ENCODE results near the gene IL15RA. TPM values are rescaled to one million over a fixed set of nuclear protein-coding genes. Genes with fewer than 3 reads are reported as not detected.

IL15RA gene
- total and polyA plus RNA-seq, 10 of the 15 experiments (the other 5 are each of a cell fraction or from before 2014, with no cell fraction given), result 2.0 to 14.8 (median 12.1) TPM

GRCh38 chr10:5976512-5977470, 552 bp downstream of the IL15RA start:
- H3K27me3 ChIP-seq (replicated peaks in 1 of 2; ENCODE audit: control insufficient read depth in 2 of 2, insufficient read depth in 2 of 2, low read length in 1 of 2), result no peaks in the 10 kb centered on the region
- CTCF ChIA-PET, result interaction anchor here (0.6 to 4.5 kb wide), 18 partner anchors 9 to 290 kb away, joined by 3 to 25 read pairs (median 4); partner anchors contain the start of genes ANKRD16, FBH1 and PFKFB3
- FAIRE-seq (no peak), DNase-seq (ENCODE audit: low read depth, low spot score) (no peak), ATAC-seq (peak; percentile 30)
- peak overlapping the region; percentile 95 for H3K4me3 ChIP-seq
- H4K20me1 ChIP-seq (ENCODE audit: control insufficient read depth, insufficient read depth), result no peaks in the 10 kb centered on the region
- no TSS peak for BruUV-seq (replicated peaks)
- H3K4me1 ChIP-seq (ENCODE audit: control insufficient read depth, insufficient read depth, low read length), result peaks cover 12% of the 10 kb centered on the region
- H3K36me3 ChIP-seq (ENCODE audit: control insufficient read depth in 2 of 2, insufficient read depth in 2 of 2, low read length in 1 of 2), result no peaks in the 10 kb centered on the region
- peak overlapping the region; percentile 88 for H3K27ac ChIP-seq (ENCODE audit: control insufficient read depth, insufficient read depth)
- intact Hi-C loops (cut with micrococcal nuclease; ENCODE audit: unreplicated experiment), result loop anchor here (2.0 to 5.0 kb wide), 6 partner anchors 74 to 289 kb away; partner anchors contain the start of genes FBH1, GDI2 and RBM17
- H2AFZ ChIP-seq (ENCODE audit: control insufficient read depth, low read depth, low read length), result peak overlapping the region; percentile 92
- POLR2A ChIA-PET, result interaction anchor here (0.6 to 5.2 kb wide), 18 partner anchors 8 to 371 kb away, joined by 3 to 29 read pairs (median 4); partner anchors contain the start of genes ANKRD16 and FBH1
- RAD21 ChIA-PET (ENCODE audit: unreplicated experiment), result interaction anchor here (0.8 to 3.3 kb wide), 24 partner anchors 11 to 425 kb away, joined by 3 to 29 read pairs (median 4); partner anchors contain the start of genes ANKRD16, FBH1 and GDI2
- in situ Hi-C loops (cut with MboI), result no loop called here
- SMC1A ChIA-PET (ENCODE audit: uncharacterized antibody, unreplicated experiment), result interaction anchor here (0.6 to 3.2 kb wide), 26 partner anchors 11 to 1027 kb away, joined by 3 to 17 read pairs (median 4); partner anchors contain the start of genes ANKRD16 and FBH1
- H3K9ac ChIP-seq (ENCODE audit: control insufficient read depth, insufficient read depth, low read length), result peak overlapping the region; percentile 87
- peaks cover 50% of the 10 kb centered on the region for H3K79me2 ChIP-seq (ENCODE audit: control insufficient read depth, insufficient read depth, low read length)
- under 1% methylated on average over 61 of the region's 82 CpGs for WGBS (ENCODE audit: insufficient coverage, insufficient replicate concordance, low lambda C conversion rate, missing lambda C conversion rate)
- H3K4me2 ChIP-seq (ENCODE audit: control insufficient read depth, insufficient read depth), result peak overlapping the region; percentile 46
- H3K9me3 ChIP-seq (replicated peaks; ENCODE audit: control insufficient read depth, insufficient read depth, low read length), result no peaks in the 10 kb centered on the region
- TF ChIP-seq LARP7 (IDR thresholded peaks at IDR 0.05), result peak; percentile 88
- TF ChIP-seq, protein P1, sequence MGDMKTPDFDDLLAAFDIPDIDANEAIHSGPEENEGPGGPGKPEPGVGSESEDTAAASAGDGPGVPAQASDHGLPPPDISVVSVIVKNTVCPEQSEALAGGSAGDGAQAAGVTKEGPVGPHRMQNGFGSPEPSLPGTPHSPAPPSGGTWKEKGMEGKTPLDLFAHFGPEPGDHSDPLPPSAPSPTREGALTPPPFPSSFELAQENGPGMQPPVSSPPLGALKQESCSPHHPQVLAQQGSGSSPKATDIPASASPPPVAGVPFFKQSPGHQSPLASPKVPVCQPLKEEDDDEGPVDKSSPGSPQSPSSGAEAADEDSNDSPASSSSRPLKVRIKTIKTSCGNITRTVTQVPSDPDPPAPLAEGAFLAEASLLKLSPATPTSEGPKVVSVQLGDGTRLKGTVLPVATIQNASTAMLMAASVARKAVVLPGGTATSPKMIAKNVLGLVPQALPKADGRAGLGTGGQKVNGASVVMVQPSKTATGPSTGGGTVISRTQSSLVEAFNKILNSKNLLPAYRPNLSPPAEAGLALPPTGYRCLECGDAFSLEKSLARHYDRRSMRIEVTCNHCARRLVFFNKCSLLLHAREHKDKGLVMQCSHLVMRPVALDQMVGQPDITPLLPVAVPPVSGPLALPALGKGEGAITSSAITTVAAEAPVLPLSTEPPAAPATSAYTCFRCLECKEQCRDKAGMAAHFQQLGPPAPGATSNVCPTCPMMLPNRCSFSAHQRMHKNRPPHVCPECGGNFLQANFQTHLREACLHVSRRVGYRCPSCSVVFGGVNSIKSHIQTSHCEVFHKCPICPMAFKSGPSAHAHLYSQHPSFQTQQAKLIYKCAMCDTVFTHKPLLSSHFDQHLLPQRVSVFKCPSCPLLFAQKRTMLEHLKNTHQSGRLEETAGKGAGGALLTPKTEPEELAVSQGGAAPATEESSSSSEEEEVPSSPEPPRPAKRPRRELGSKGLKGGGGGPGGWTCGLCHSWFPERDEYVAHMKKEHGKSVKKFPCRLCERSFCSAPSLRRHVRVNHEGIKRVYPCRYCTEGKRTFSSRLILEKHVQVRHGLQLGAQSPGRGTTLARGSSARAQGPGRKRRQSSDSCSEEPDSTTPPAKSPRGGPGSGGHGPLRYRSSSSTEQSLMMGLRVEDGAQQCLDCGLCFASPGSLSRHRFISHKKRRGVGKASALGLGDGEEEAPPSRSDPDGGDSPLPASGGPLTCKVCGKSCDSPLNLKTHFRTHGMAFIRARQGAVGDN (IDR thresholded peaks at IDR 0.05), result 0 out of 2 replicates have a peak, but pooled peaks have one; percentile 46
- TF ChIP-seq EGR1 (IDR thresholded peaks at IDR 0.05; ENCODE audit: borderline replicate concordance in 1 of 2, low read depth in 2 of 2, low read length in 2 of 2), result peak in 1 of 2 experiments; percentile 81; a peak in 2 of 3 replicates
- TF ChIP-seq ZNF24 (IDR thresholded peaks at IDR 0.05), result 0 out of 2 replicates have a peak, but pooled peaks have one; percentile 42
- TF ChIP-seq CHD2 (IDR thresholded peaks at IDR 0.05; ENCODE audit: borderline replicate concordance, low read depth, low read length), result no peak
- no peak for TF ChIP-seq SMAD5 (IDR thresholded peaks at IDR 0.05; ENCODE audit: low read depth)
- TF ChIP-seq MEF2A (IDR thresholded peaks at IDR 0.05; ENCODE audit: insufficient read depth, low read depth, low read length), result no peak
- TF ChIP-seq, protein P2, sequence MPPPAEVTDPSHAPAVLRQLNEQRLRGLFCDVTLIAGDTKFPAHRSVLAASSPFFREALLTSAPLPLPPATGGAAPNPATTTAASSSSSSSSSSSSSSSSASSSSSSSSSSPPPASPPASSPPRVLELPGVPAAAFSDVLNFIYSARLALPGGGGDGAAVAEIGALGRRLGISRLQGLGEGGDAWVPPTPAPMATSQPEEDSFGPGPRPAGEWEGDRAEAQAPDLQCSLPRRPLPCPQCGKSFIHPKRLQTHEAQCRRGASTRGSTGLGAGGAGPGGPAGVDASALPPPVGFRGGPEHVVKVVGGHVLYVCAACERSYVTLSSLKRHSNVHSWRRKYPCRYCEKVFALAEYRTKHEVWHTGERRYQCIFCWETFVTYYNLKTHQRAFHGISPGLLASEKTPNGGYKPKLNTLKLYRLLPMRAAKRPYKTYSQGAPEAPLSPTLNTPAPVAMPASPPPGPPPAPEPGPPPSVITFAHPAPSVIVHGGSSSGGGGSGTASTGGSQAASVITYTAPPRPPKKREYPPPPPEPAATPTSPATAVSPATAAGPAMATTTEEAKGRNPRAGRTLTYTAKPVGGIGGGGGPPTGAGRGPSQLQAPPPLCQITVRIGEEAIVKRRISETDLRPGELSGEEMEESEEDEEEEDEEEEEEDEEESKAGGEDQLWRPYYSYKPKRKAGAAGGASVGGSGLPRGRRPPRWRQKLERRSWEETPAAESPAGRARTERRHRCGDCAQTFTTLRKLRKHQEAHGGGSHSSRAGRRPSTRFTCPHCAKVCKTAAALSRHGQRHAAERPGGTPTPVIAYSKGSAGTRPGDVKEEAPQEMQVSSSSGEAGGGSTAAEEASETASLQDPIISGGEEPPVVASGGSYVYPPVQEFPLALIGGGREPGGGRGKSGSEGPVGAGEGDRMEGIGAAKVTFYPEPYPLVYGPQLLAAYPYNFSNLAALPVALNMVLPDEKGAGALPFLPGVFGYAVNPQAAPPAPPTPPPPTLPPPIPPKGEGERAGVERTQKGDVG (CRISPR knock-in tag; IDR thresholded peaks at IDR 0.05), result no peak
- TF ChIP-seq ZZZ3 (IDR thresholded peaks at IDR 0.05; ENCODE audit: control insufficient read depth, insufficient read length, low read depth), result no peak
- TF ChIP-seq DPF2 (IDR thresholded peaks at IDR 0.05), result no peak; the same call in none of the 2 replicates
- TF ChIP-seq, protein P3, sequence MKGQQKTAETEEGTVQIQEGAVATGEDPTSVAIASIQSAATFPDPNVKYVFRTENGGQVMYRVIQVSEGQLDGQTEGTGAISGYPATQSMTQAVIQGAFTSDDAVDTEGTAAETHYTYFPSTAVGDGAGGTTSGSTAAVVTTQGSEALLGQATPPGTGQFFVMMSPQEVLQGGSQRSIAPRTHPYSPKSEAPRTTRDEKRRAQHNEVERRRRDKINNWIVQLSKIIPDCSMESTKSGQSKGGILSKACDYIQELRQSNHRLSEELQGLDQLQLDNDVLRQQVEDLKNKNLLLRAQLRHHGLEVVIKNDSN (IDR thresholded peaks at IDR 0.05; ENCODE audit: borderline replicate concordance, extremely low read length, insufficient read depth, low read depth, low read length), result peak; percentile 26
- TF ChIP-seq STAT1 (conservative IDR thresholded peaks at IDR 0.05), result no peak

Measured in GM12878 (cell line).